COR-L47 (cell line): Measurements from ENCODE around the gene FADS6.

ENCODE experiments used
- DNase-seq: peaks from one replicate; lab custom pipeline; 2025; lab: John Stamatoyannopoulos, UW

The FADS6 gene

DNA sequence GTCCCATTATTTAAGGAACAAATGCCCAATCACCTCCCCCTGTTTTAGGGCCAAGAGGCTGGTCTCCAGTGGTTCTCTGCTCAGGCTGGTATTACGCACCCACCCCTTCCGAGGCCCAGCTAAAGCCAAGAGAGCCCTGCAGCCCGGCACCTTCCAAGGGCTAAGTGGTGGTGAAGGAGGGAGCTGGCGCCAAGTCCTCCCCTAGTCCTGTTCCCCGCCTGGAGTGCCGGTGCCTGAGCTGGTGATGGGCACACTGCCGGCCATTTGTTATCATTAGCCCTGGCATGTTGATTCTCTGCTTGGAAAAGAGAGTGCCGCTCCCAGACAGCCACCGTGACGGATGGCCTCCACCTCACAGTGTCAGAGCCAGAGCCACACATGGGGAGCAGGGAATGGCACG is 65.6 kb downstream of the FADS6 start:
- DNase-seq = no peak
